CD4-positive, alpha-beta T cell treated with Interleukin-17A for 1 hour (primary cell): Measurements from ENCODE around the gene PRRG3.

Source experiments
- DNase-seq: peaks from one replicate; pipeline ENCODE4 v3.0.0-alpha.2; 2020

Gene PRRG3

DNA sequence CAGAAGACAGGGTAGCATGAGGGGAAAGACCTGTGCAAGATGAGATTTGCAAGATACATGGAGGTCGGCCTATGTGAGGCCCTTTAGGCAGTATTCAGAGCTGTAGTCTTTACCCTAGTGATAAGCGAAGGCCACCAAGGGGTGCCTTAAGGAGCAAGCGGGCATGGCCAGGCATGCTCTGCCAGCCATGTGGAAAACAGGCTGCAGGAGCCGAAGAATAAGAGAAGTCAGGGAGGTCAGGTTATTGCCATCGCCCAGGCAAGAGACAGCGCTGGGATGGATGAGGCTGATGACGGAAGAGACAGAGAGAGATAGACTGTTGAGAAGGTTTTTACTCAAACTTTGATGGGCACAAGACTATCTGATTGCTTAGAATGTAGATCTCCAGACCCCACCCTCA lies 13.6 kb downstream of the PRRG3 start:
- no peak for DNase-seq

DNA sequence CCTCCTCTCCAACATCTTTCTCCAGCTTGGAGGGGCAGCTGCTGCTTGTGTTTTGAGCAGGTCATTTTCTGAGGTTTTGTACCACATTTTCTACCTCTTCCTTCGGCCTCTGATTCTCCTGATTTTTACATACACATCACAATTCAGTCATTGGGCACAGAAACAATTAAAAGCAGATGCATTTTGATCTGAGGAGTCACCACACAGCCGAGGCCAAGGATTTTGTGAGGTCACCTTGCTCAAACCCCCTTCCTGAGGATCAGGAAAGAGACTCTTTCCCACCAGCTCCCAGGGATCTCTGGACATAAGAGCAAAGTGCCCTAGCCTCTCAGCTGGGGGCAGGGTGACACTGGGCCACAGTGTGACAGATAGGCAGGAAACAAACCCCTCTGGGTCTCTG lies 15.2 kb downstream of the PRRG3 start:
- DNase-seq: no peak

- no peak for DNase-seq
Measured at GRCh38 chrX:151711154-151711553, 15.9 kb downstream of the PRRG3 start.

DNA sequence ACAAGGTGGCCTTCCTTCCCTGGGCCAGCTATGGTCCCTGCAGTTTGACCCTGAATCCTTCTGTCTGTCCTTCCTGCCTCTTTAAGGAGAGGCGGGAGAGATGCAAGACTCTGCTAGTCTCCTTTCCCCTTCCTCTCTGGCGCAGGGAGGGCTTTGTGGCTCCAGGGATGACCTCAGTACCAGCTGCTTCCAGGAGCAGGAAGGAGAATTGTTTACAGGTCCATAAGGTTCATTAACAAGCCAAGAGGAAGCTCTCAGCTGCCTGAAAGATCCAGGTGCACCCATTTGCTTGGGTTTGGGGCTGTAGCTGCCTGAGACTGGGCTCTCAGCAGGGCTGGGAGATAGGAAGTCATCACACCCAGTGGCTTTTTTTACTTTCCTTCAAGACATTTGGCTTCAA lies 16.5 kb downstream of the PRRG3 start:
- no peak for DNase-seq

DNA sequence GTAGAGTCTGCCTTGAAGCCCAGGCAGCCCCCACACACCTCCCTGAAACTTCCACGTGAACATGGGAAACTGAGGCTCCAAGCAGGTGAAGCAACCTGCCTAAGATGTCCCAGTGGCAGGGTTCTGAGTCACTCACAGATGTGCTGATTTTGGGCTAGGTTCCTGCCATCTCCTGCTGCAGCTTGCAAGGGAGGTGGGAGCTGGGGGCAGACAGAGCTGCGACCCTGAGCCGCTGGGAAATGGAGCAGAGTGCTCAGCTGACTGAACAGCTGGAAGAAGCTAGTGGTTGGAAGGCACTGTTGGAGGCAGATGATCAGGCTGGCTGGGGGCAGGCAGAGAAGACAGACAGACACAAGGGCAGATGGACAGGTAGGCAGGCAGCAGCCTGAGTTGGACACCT lies 17.0 kb downstream of the PRRG3 start:
- DNase-seq: no peak

- no peak for DNase-seq
Measured at GRCh38 chrX:151713849-151714248, 18.6 kb downstream of the PRRG3 start.

- no peak for DNase-seq
Measured at GRCh38 chrX:151714362-151714761, 19.1 kb downstream of the PRRG3 start.

- DNase-seq: no peak
Measured at GRCh38 chrX:151715752-151716151, 20.5 kb downstream of the PRRG3 start, which contains the start of gene FATE1. Gene FATE1 (plus strand): TSS chrX:151716035. CDS start chrX:151716120, 85 bp downstream.

DNA sequence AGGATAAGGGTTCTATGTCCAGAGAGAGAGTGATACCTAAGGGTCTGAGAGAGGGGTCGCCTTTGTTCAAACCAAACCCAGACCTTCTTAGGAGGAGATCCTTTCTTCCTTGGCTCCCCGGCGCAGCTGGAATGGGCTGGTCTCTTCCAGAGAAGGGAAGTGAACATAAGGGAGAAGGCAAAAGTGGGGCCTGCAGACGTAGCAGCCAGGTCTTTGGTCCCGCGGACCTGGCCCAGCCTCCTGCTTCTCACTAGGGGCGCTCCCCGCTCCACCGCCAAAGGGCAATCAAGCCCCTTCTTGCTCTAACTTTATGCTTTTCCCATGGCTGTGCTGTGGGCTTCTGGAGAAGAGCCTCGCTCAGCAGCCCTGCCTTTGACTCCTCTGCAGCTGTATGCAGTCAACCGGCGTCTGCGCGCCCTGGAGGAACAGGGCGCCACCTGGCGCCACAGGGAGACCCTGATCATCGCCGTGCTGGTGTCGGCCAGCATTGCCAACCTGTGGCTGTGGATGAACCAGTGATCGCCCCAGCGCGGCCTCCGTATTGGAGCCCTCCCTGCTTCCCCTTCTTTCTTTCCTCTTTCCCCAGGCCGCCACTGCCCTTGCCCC lies 27.1 kb downstream of the PRRG3 start:
- no peak for DNase-seq

GRCh38 chrX:151723156-151723760 lies 28.0 kb downstream of the PRRG3 start:
- no peak for DNase-seq

DNA sequence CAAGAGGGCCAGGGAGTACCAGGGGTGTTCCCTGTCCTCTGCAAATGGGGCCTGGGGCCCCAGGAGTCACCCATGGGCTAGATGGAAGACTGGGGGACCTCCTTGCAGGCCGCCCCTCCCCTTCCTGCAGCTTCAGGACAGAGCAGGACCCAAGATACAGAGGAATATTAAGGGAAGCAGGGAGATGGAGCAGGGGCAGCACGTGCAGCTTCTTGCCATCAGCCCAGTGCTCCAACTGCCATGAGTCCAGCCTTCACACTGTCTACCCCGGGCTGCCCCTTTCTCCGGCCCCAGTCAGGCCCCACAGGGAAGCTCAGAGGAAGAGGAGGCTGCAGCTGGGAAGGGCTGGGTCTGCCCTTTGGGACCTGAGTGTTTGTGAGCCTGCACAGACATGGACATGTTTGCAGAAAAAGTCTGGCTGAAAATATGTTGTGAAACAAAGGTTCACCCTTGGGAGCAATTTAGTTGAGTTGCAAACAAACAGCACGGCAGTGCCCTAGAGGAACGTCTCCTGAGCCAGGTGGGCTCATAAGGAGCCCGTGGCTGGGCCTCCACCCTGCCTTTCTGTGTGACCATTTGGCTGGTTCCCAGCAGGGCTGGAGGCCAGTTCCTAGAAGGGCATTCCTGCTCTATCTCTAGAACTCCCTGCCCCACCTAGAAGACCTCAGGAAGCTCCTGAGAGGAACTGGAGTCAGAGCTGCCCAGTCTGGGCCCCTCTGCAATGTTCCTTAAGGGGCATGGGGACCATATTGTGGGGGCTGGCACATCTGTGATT lies 29.5 kb downstream of the PRRG3 start:
- no peak for DNase-seq

DNA sequence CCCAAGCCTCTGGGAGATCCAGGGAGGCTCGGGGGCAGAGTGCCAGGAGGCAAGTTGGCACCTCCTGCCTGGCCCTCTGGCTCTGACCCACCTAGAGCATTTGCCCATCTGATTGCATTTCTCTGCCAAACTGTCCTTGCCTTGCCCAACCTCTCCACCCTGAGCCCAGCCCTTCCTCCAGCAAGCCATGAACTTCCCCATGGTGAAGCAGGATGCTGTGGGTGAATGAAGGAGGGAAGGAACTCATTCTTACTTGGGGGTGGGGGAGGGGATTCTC lies 30.0 kb downstream of the PRRG3 start:
- DNase-seq: no peak

GRCh38 chrX:151726751-151727150 lies 31.5 kb downstream of the PRRG3 start:
- no peak for DNase-seq

DNA sequence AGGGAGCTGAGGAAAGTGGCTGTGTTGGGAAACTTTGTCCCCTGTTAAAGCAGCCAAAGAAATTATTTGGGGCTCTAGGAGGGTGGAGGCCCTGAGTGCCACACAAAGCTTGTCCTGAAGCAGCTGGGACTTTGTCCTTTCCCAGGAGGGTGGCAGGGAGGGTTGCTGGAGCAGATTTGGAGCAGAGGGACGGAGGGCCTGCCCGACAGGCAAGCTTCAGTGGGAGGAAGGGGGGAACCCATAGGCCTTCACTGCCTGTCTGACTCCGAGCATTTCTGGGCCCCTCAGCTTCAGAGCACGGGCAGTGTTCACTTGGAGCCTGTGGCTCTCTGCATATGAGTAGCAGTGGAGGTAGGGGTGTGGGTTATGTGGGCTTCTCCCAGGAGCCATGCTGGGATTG lies 32.1 kb downstream of the PRRG3 start:
- DNase-seq: no peak

- no peak for DNase-seq
Measured at GRCh38 chrX:151729056-151729725, 33.9 kb downstream of the PRRG3 start.

DNA sequence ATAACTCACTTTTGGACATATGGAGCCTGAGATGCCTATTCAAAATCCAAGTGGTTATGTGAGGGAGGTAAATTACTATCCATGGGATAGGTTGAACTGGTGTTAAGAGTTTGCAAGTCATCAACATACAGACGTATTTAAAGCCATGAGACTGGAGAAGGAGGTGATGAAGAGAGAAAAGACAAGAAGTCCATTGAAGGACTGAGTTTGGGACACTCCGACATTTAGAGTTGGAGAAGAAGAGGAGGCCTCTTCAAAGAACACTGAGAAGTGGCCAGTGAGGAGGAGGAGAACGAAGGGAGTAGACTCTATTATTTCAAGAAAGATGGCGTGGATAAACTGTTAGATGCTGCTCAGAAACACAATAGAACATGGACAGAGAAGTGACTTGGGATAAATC lies 39.2 kb downstream of the PRRG3 start, which contains the start of gene CNGA2:
Gene CNGA2 (plus strand): TSS at position 301 of the 400 bp plus-strand sequence. CDS start 3,738 bp downstream, outside the sequence.
- DNase-seq: no peak

DNA sequence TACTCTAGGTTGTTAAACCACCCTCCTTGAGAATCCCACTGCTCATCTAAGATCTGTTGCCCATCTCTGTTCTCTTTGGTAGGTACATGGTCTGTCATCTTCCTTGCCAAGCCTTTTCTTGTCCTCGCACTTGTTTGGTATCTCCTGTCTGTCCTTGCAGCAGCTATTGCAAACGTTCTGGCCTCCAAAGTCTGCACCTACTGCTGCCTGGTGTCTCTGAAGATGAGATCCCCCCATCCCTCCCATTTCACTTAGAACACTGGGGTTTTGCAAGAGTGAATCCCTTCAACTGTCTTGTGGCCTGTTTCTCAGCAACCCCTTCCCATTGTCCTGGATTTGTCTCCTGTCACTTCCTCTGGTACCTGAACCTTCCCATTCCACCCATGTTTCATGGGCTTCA lies 40.0 kb downstream of the PRRG3 start:
- DNase-seq: no peak

- no peak for DNase-seq
Measured at GRCh38 chrX:151736685-151737084, 41.4 kb downstream of the PRRG3 start.

GRCh38 chrX:151737494-151737893 lies 42.2 kb downstream of the PRRG3 start:
- DNase-seq: no peak

- no peak for DNase-seq
Measured at GRCh38 chrX:151738751-151739150, 43.5 kb downstream of the PRRG3 start.

DNA sequence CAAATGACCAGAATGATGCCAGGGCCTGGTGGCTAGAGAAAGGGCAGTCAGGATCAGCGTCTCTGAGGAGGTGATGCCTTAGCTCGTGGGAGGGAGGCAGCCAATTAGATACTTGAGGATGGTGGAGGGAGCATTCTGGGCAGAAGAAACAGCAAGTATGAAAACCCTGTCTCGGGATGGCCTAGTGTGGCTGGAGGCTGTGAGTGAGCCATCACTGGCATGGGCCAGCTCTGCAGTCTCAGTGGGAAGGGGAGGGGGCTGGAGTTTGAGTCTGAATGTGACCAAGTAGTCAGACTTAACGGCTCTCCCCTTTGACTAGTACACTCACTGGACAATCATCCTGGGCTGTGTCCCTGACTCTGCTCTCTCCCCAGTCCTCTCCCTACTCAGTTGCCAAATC lies 46.3 kb downstream of the PRRG3 start:
- DNase-seq: no peak

GRCh38 chrX:151742311-151742710 lies 47.1 kb downstream of the PRRG3 start:
- DNase-seq: no peak

GRCh38 chrX:151743651-151744470 lies 48.6 kb downstream of the PRRG3 start:
- no peak for DNase-seq
